K562 (cell line): ENCODE data around the gene BMP2K. TPM values are rescaled to one million over a fixed set of nuclear protein-coding genes. Genes with fewer than 3 reads are reported as not detected.

ENCODE experiments used
- CBFA2T3 ChIP-seq: fragments of 450-650 bp; IDR thresholded peaks from 2 replicates; pipeline ENCODE4 v1.6.1; 2017
- CSDE1 ChIP-seq, 2 experiments: fragments of 450-650 bp; IDR thresholded peaks; 2 replicates each; pipeline ENCODE4 v1.6.1; 2016; ENCODE audit warnings: mild to moderate bottlenecking in 1 of 2
- DPF2 ChIP-seq: fragments of 450-650 bp; IDR thresholded peaks from 2 replicates; pipeline ENCODE4 v1.6.1; 2016
- ELF2 ChIP-seq: fragments of 250-450 bp; sonication (Bioruptor Pico); IDR thresholded peaks from 2 replicates; pipeline ENCODE4 v1.5.0; 2021; ENCODE audit warnings: mild to moderate bottlenecking
- MAFK ChIP-seq: IDR thresholded peaks from 2 replicates; pipeline ENCODE4 v1.6.1; 2011; ENCODE audit warnings: low read length, improper control_type of control experiment
- MEF2D ChIP-seq: conservative IDR thresholded peaks from 2 replicates; pipeline ENCODE4 v1.6.1; 2016; ENCODE audit warnings: low read depth, missing genetic modification characterization, missing compliant biosample characterization
- NR3C1 ChIP-seq: sonication (generic); formaldehyde crosslinking; IDR thresholded peaks from 2 replicates; pipeline ENCODE4 v1.8.1; 2022; ENCODE audit warnings: missing genetic modification reagents
- POLR2G ChIP-seq: fragments of 200-400 bp; formaldehyde crosslinking; IDR thresholded peaks from 2 replicates; pipeline ENCODE4 v1.6.1; 2017; ENCODE audit warnings: low read depth, mild to moderate bottlenecking, antibody characterized with exemption, low read length, moderate library complexity
- SPI1 ChIP-seq: IDR thresholded peaks from 2 replicates; pipeline ENCODE4 v1.6.1; 2011; ENCODE audit warnings: low read depth, low read length, control low read depth, borderline replicate concordance
- ZNF175 ChIP-seq: fragments of 200-800 bp; sonication (Bioruptor generic); IDR thresholded peaks from 2 replicates; pipeline ENCODE4 v1.6.1; 2016; ENCODE audit warnings: low read depth, mild to moderate bottlenecking, missing genetic modification characterization, missing compliant biosample characterization
- ZNF324 ChIP-seq: fragments of 250-450 bp; sonication (Bioruptor Pico); IDR thresholded peaks from 2 replicates; pipeline ENCODE4 v1.4.0; 2020; ENCODE audit warnings: mild to moderate bottlenecking
- ZNF707 ChIP-seq: fragments of 250-450 bp; sonication (Bioruptor Pico); conservative IDR thresholded peaks from 2 replicates; pipeline ENCODE4 v1.8.0; 2022; ENCODE audit warnings: inconsistent platforms, mild to moderate bottlenecking, moderate library complexity
- polyA plus RNA-seq, 8 experiments: library from polyadenylated mRNA; depleted of rRNA in 4 of 8; stranded (reverse) in 5 of 8; unstranded in 3 of 8; fragments of >200 nt; fragmentation: Nextera tagmentation in 2 of 8; fragmentation: Illumina TruSeq in 1 of 8; extraction: Ambion mirVana in 2 of 8; extraction: Trizol in 1 of 8; gene quantifications; 2 replicates each; pipeline versions ENCODE4 v1.2.1 to v1.2.3, GENCODE V29; 2011 to 2014; ENCODE audit warnings: inconsistent platforms in 1 of 8, missing spikeins in 1 of 8
- total RNA-seq, 7 experiments: library from RNA; depleted of rRNA in 6 of 7; stranded (reverse); fragments of >200 nt in 6 of 7; fragmentation: Illumina TruSeq in 2 of 7; extraction: Trizol in 2 of 7; gene quantifications; 2 replicates each; pipeline versions ENCODE4 v1.2.1 to v1.2.3, GENCODE V29; 2011 to 2021; ENCODE audit warnings: low replicate concordance in 1 of 7
- TF ChIP-seq, protein P1 (sequence below): fragments of 450-650 bp; IDR thresholded peaks from 2 replicates; pipeline ENCODE4 v1.6.1; 2016; ENCODE audit warnings: low read depth
- TF ChIP-seq, protein P2 (sequence below), 2 experiments: fragments of 150-350 bp in 1 of 2; IDR thresholded peaks; 2 replicates each; pipeline ENCODE4 v1.6.1; 2012 to 2016; ENCODE audit warnings: low read depth in 2 of 2, low read length in 2 of 2, mild to moderate bottlenecking in 1 of 2, moderate library complexity in 1 of 2
- TF ChIP-seq, protein P3 (sequence below): fragments of 450-650 bp; formaldehyde crosslinking; IDR thresholded peaks from 2 replicates; pipeline ENCODE4 v1.4.0; 2022; ENCODE audit warnings: missing genetic modification characterization
- TF ChIP-seq, protein P4 (sequence below): fragments of 450-650 bp; IDR thresholded peaks from 2 replicates; pipeline ENCODE4 v1.6.1; 2016

Gene BMP2K
- total and polyA plus RNA-seq, 9 of the 15 experiments (the other 6 are each of a cell fraction or from before 2014, with no cell fraction given) = 17.0 to 217 (median 104) TPM

DNA sequence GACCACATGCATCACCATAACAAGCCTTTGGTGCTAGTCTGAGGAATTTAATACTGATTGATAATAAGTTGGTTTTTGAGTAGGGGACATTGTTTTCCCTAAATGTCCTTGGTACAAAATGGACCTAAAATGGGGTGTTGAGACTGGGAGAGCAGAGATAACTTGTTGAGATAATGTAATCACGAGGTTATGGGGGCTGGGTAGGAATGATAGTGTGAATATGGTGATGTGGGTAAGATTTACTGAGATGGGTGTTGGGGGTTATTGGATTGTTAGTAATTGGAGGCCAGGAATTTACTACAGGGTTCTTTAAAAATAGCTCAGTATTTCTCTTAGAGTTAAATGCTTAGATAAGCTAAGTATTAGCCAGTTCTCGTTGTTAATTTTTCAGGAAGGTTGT is 3.9 kb downstream of the BMP2K start (continued):
- TF ChIP-seq, protein P1, sequence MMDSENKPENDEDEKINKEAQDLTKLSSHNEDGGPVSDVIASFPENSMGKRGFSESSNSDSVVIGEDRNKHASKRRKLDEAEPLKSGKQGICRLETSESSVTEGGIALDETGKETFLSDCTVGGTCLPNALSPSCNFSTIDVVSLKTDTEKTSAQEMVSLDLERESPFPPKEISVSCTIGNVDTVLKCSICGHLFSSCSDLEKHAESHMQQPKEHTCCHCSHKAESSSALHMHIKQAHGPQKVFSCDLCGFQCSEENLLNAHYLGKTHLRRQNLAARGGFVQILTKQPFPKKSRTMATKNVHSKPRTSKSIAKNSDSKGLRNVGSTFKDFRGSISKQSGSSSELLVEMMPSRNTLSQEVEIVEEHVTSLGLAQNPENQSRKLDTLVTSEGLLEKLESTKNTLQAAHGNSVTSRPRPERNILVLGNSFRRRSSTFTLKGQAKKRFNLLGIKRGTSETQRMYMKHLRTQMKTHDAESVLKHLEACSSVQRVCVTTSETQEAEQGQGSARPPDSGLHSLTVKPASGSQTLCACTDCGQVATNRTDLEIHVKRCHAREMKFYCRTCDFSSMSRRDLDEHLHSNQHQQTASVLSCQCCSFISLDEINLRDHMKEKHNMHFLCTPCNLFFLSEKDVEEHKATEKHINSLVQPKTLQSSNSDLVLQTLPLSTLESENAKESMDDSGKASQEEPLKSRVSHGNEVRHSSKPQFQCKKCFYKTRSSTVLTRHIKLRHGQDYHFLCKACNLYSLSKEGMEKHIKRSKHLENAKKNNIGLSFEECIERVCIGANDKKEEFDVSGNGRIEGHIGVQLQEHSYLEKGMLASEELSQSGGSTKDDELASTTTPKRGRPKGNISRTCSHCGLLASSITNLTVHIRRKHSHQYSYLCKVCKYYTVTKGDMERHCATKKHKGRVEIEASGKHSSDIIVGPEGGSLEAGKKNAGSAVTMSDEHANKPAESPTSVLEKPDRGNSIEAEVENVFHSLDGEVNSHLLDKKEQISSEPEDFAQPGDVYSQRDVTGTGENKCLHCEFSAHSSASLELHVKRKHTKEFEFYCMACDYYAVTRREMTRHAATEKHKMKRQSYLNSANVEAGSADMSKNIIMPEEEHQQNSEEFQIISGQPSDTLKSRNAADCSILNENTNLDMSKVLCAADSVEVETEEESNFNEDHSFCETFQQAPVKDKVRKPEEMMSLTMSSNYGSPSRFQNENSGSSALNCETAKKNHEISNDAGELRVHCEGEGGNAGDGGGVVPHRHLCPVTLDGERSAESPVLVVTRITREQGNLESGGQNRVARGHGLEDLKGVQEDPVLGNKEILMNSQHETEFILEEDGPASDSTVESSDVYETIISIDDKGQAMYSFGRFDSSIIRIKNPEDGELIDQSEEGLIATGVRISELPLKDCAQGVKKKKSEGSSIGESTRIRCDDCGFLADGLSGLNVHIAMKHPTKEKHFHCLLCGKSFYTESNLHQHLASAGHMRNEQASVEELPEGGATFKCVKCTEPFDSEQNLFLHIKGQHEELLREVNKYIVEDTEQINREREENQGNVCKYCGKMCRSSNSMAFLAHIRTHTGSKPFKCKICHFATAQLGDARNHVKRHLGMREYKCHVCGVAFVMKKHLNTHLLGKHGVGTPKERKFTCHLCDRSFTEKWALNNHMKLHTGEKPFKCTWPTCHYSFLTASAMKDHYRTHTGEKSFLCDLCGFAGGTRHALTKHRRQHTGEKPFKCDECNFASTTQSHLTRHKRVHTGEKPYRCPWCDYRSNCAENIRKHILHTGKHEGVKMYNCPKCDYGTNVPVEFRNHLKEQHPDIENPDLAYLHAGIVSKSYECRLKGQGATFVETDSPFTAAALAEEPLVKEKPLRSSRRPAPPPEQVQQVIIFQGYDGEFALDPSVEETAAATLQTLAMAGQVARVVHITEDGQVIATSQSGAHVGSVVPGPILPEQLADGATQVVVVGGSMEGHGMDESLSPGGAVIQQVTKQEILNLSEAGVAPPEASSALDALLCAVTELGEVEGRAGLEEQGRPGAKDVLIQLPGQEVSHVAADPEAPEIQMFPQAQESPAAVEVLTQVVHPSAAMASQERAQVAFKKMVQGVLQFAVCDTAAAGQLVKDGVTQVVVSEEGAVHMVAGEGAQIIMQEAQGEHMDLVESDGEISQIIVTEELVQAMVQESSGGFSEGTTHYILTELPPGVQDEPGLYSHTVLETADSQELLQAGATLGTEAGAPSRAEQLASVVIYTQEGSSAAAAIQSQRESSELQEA = no peak
- TF ChIP-seq CSDE1 (IDR thresholded peaks at IDR 0.05) (peak in 1 of 2 experiments; percentile 15; a peak in 1 of 4 replicates), CBFA2T3 (peak; percentile 75), NR3C1 (CRISPR knock-in tag) (no peak), DPF2 (peak; percentile 82), ELF2 (CRISPR knock-in tag) (peak; percentile 50; the same call in 1 of the 2 replicates), ZNF324 (no peak), SPI1 (no peak), ZNF707 (no peak), MEF2D (tag) (no peak), POLR2G (no peak), MAFK (no peak), ZNF175 (no peak)
- TF ChIP-seq, protein P2, sequence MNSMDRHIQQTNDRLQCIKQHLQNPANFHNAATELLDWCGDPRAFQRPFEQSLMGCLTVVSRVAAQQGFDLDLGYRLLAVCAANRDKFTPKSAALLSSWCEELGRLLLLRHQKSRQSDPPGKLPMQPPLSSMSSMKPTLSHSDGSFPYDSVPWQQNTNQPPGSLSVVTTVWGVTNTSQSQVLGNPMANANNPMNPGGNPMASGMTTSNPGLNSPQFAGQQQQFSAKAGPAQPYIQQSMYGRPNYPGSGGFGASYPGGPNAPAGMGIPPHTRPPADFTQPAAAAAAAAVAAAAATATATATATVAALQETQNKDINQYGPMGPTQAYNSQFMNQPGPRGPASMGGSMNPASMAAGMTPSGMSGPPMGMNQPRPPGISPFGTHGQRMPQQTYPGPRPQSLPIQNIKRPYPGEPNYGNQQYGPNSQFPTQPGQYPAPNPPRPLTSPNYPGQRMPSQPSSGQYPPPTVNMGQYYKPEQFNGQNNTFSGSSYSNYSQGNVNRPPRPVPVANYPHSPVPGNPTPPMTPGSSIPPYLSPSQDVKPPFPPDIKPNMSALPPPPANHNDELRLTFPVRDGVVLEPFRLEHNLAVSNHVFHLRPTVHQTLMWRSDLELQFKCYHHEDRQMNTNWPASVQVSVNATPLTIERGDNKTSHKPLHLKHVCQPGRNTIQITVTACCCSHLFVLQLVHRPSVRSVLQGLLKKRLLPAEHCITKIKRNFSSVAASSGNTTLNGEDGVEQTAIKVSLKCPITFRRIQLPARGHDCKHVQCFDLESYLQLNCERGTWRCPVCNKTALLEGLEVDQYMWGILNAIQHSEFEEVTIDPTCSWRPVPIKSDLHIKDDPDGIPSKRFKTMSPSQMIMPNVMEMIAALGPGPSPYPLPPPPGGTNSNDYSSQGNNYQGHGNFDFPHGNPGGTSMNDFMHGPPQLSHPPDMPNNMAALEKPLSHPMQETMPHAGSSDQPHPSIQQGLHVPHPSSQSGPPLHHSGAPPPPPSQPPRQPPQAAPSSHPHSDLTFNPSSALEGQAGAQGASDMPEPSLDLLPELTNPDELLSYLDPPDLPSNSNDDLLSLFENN (IDR thresholded peaks at IDR 0.05; ENCODE audit: low read depth in 2 of 2, low read length in 2 of 2) = no peak
- TF ChIP-seq, protein P3, sequence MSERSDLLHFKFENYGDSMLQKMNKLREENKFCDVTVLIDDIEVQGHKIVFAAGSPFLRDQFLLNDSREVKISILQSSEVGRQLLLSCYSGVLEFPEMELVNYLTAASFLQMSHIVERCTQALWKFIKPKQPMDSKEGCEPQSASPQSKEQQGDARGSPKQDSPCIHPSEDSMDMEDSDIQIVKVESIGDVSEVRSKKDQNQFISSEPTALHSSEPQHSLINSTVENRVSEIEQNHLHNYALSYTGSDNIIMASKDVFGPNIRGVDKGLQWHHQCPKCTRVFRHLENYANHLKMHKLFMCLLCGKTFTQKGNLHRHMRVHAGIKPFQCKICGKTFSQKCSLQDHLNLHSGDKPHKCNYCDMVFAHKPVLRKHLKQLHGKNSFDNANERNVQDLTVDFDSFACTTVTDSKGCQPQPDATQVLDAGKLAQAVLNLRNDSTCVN = 0 out of 2 replicates have a peak, but pooled peaks have one; percentile 58
- TF ChIP-seq, protein P4, sequence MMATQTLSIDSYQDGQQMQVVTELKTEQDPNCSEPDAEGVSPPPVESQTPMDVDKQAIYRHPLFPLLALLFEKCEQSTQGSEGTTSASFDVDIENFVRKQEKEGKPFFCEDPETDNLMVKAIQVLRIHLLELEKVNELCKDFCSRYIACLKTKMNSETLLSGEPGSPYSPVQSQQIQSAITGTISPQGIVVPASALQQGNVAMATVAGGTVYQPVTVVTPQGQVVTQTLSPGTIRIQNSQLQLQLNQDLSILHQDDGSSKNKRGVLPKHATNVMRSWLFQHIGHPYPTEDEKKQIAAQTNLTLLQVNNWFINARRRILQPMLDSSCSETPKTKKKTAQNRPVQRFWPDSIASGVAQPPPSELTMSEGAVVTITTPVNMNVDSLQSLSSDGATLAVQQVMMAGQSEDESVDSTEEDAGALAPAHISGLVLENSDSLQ = no peak
